ENCODE data around the gene ATP7B. TPM values are rescaled to one million over a fixed set of nuclear protein-coding genes. Genes with fewer than 3 reads are reported as not detected.

The ATP7B gene
- total RNA-seq: 4.9 TPM in 2 replicates

GRCh38 chr13:52010890-52011631, at the start of gene ATP7B:
TSS of gene ATP7B (minus strand) at chr13:52011450. CDS start at chr13:52011337, 113 bp downstream.

GRCh38 chr13:52024481-52024880, 13.2 kb upstream of the ATP7B start, which contains the start of gene UTP14C:
TSS of gene UTP14C (plus strand) at chr13:52024691. CDS start at chr13:52028805, 4,114 bp downstream.

GRCh38 chr13:52011632-52012511, 622 bp upstream of the ATP7B start, which contains the start of gene ALG11:
TSS of gene ALG11 (plus strand) at chr13:52012398. CDS start at chr13:52012419, 21 bp downstream.

Other genes starting within 250 kb of the ATP7B start
- gene DHRS12, start 207.3 kb downstream of the ATP7B start, total RNA-seq: 8.8 and 11.6 TPM in 2 replicates
- not detected in 2 replicates for gene TMEM272, start 166.3 kb downstream of the ATP7B start, total RNA-seq
- gene CCDC70, start 149.5 kb downstream of the ATP7B start, total RNA-seq: not detected in 2 replicates
- gene ALG11, start 948 bp upstream of the ATP7B start, total RNA-seq: 16.0 and 18.5 TPM in 2 replicates
- gene UTP14C, start 13.2 kb upstream of the ATP7B start, total RNA-seq: 8.7 and 11.7 TPM in 2 replicates
- 0.11 and 0.34 TPM in 2 replicates for gene NEK5, start 117.6 kb upstream of the ATP7B start, total RNA-seq
- 13.1 and 23.4 TPM in 2 replicates for gene NEK3, start 148.1 kb upstream of the ATP7B start, total RNA-seq

Data from dermis lymphatic vessel endothelial cell (primary cell).